HepG2 (cell line): ENCODE results near the gene FALEC. TPM values are rescaled to one million over a fixed set of nuclear protein-coding genes. Genes with fewer than 3 reads are reported as not detected.

Source experiments
- AKAP8 ChIP-seq: sonication (generic); formaldehyde crosslinking; IDR thresholded peaks from 2 replicates; pipeline ENCODE4 v1.5.1; 2020; ENCODE audit warnings: mild to moderate bottlenecking, missing genetic modification reagents
- CEBPZ ChIP-seq: IDR thresholded peaks from 2 replicates; pipeline ENCODE4 v1.6.1; 2012; ENCODE audit warnings: low read length, improper control_type of control experiment
- GLMP ChIP-seq: sonication (generic); formaldehyde crosslinking; IDR thresholded peaks from 2 replicates; pipeline ENCODE4 v1.9.0; 2021; ENCODE audit warnings: missing genetic modification reagents, mild to moderate bottlenecking, borderline replicate concordance
- HMGXB4 ChIP-seq, 2 experiments: sonication (generic) in 1 of 2; formaldehyde crosslinking in 1 of 2; IDR thresholded peaks; 2 replicates each; pipeline versions ENCODE4 v1.4.0 to v1.6.1; 2018 to 2020; ENCODE audit warnings: missing genetic modification reagents in 2 of 2, borderline replicate concordance in 1 of 2, low read depth in 1 of 2, mild to moderate bottlenecking in 1 of 2, missing biosample characterization in 1 of 2
- KMT2B ChIP-seq: IDR thresholded peaks from 2 replicates; pipeline ENCODE4 v1.6.1; 2016; ENCODE audit warnings: missing genetic modification reagents, missing compliant biosample characterization
- MNT ChIP-seq: fragments of 450-650 bp; IDR thresholded peaks from 2 replicates; pipeline ENCODE4 v1.6.1; 2016
- PRPF4 ChIP-seq: fragments of 200-400 bp; formaldehyde crosslinking; IDR thresholded peaks from 2 replicates; pipeline ENCODE4 v1.6.1; 2016; ENCODE audit warnings: low read length, low read depth; ENCODE audit not compliant: poor library complexity, severe bottlenecking
- SATB2 ChIP-seq: sonication (generic); formaldehyde crosslinking; IDR thresholded peaks from 2 replicates; pipeline ENCODE4 v1.5.0; 2020; ENCODE audit warnings: missing genetic modification reagents
- SPEN ChIP-seq: sonication (generic); formaldehyde crosslinking; IDR thresholded peaks from 2 replicates; pipeline ENCODE4 v1.5.1; 2020; ENCODE audit warnings: low read depth, mild to moderate bottlenecking, missing genetic modification reagents
- THYN1 ChIP-seq: sonication (generic); formaldehyde crosslinking; IDR thresholded peaks from 2 replicates; pipeline ENCODE4 v1.8.1; 2023; ENCODE audit warnings: low read depth, mild to moderate bottlenecking, moderate library complexity, missing genetic modification reagents, borderline replicate concordance
- TP53 ChIP-seq: sonication (generic); formaldehyde crosslinking; conservative IDR thresholded peaks from 2 replicates; pipeline ENCODE4 v1.4.0; 2020; ENCODE audit warnings: missing genetic modification reagents
- ZNF547 ChIP-seq: sonication (generic); formaldehyde crosslinking; IDR thresholded peaks from 2 replicates; pipeline ENCODE4 v1.5.1; 2020; ENCODE audit warnings: mild to moderate bottlenecking, missing genetic modification reagents
- ZNF770 ChIP-seq: sonication (generic); formaldehyde crosslinking; IDR thresholded peaks from 2 replicates; pipeline ENCODE4 v1.5.0; 2020; ENCODE audit warnings: mild to moderate bottlenecking, missing genetic modification reagents
- ZNF800 ChIP-seq: sonication (generic); formaldehyde crosslinking; IDR thresholded peaks from 2 replicates; pipeline ENCODE4 v1.4.0; 2020; ENCODE audit warnings: missing genetic modification reagents
- ZSCAN21 ChIP-seq: sonication (generic); formaldehyde crosslinking; IDR thresholded peaks from 2 replicates; pipeline ENCODE4 v1.8.0; 2022; ENCODE audit warnings: mild to moderate bottlenecking, missing genetic modification reagents, moderate library complexity, borderline replicate concordance
- polyA plus RNA-seq, 8 experiments: library from polyadenylated mRNA; depleted of rRNA in 3 of 8; stranded (reverse) in 7 of 8; unstranded in 1 of 8; fragments of >200 nt; fragmentation: Illumina TruSeq in 4 of 8; extraction: Trizol in 4 of 8; gene quantifications; 2 replicates each; pipeline versions ENCODE4 v1.2.1 to v1.2.3, GENCODE V29; 2011 to 2016; ENCODE audit warnings: low read depth in 4 of 8, missing spikeins in 1 of 8, mixed read lengths in 1 of 8; ENCODE audit not compliant: insufficient read depth in 1 of 8
- total RNA-seq, 5 experiments: library from RNA; depleted of rRNA; stranded (reverse); fragments of >200 nt; fragmentation: Illumina TruSeq; extraction: Trizol; gene quantifications; 2 replicates each; pipeline ENCODE4 v1.2.3, GENCODE V29; 2016; ENCODE audit warnings: low read depth in 1 of 5

Gene FALEC
- total and polyA plus RNA-seq, 2 of the 13 experiments (the other 11 are each of a cell fraction or from before 2014, with no cell fraction given), result 0.33 to 0.71 TPM

GRCh38 chr1:150561254-150561973 lies 45.9 kb downstream of the FALEC start (continued):
- TF ChIP-seq CEBPZ (no peak), SPEN (CRISPR knock-in tag) (no peak; the same call in 1 of the 2 replicates), MNT (no peak), SATB2 (CRISPR knock-in tag) (no peak), THYN1 (CRISPR knock-in tag) (no peak), ZSCAN21 (CRISPR knock-in tag) (no peak; the same call in 1 of the 2 replicates), GLMP (CRISPR knock-in tag) (no peak), KMT2B (CRISPR knock-in tag) (no peak), ZNF800 (CRISPR knock-in tag) (0 out of 2 replicates have a peak, but pooled peaks have one; percentile 56), TP53 (no peak), PRPF4 (no peak), AKAP8 (CRISPR knock-in tag) (no peak), ZNF547 (CRISPR knock-in tag) (peak; percentile 12; the same call in 1 of the 2 replicates), HMGXB4 (CRISPR knock-in tag; IDR thresholded peaks at IDR 0.05; ENCODE audit: borderline replicate concordance in 1 of 2, low read depth in 1 of 2) (peak in 1 of 2 experiments; percentile 13; a peak in 3 of 4 replicates), ZNF770 (CRISPR knock-in tag) (no peak)
